Stimulated activated naive CD4-positive, alpha-beta T cell treated with Interleukin-2 at 50 U/mL for 16 hours (primary cell): ENCODE results near the gene DTWD2.
"Not testable (repeated sequence)": the region's sequence is repeated elsewhere in the genome, so short reads cannot be mapped to it uniquely, and the experiment has no call there.

Experiments
- DNase-seq: peaks from one replicate; lab custom pipeline; 2025; lab: John Stamatoyannopoulos, UW

Gene DTWD2, protein sequence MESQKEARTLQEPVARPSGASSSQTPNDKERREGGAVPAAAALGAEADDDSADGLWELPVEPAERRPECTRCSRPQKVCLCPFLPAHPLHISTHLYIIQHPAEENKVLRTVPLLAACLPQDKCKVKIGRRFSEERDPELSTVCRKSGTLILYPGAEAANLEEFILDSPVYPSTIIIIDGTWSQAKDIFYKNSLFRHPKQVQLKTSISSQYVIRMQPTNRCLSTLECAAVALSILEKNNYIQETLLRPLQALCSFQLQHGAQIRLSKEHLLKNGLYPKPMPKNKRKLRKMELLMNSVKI

DNA sequence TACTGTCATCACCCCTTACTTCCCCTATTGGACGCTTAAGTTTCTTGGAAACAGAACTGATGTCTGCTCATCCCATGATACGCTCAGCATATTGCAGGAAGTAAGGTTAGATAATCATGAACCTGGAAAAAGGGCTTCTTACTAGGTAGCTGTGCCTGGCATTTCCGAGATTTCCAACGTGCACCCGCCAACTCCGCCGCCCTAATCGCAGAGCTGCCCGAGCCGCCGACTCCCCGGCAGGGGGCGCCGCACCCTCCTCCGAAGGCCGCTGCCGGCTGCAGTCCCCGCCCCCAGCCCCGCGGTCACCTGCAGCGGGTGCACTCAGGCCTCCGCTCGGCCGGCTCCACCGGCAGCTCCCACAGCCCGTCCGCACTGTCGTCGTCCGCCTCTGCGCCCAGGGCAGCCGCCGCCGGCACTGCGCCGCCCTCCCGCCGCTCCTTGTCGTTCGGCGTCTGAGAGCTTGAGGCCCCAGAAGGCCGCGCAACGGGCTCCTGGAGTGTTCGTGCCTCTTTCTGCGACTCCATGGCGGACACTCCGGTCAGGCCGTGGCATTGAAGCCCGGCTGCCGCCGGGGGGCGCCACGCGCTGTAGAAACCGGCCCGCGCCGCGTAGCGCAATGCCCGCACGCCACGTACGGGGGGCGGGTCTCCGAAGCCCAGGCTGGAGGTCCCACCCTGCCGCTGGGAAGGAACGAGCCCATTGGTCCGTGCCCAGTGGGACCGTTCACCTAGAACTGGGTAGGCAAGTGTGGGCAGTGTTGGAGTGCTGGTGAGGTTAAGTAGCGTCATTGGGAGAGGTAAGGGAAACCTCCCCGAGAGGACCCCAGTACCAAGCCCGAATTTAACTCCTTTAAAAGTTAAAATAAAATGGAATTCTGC, at the start of gene DTWD2:
Gene DTWD2, minus strand, starts transcription at position 560 of the 878 bp plus-strand sequence. Its CDS starts 36 bp downstream, at position 524.
- peak; percentile 87 for DNase-seq

DNA sequence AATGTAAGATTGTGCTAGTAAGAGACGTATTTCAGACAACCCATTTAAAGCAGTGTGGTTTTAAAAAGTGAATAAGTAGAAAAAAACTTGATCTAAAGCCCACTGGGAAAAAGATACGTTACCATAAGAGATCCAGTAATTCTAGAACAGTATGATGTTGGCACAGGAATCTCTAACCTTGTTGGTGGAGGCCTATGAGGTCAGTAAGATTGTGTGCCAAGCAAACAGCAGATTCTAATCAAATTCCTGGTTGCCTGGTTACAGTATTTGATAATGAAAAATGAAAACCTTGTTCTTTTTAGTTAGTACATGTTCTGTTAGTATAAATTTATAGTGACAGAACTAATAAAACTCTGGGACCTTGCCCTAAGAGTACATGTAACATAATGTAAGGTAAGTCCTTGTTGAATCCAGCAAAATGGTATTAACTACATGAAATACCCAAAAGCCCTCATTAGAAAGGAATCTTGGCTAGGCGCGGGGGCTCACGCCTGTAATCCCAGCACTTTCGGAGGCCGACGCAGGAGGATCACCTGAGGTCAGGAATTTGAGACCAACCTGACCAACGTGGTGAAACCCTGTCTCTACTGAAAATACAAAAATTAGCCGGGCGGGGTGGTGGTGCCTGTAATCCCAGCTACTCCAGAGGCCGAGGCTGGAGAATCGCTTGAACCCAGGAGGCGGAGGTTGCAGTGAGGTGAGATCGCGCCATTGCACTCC, 49.3 kb upstream of the DTWD2 start:
- no peak for DNase-seq

DNA sequence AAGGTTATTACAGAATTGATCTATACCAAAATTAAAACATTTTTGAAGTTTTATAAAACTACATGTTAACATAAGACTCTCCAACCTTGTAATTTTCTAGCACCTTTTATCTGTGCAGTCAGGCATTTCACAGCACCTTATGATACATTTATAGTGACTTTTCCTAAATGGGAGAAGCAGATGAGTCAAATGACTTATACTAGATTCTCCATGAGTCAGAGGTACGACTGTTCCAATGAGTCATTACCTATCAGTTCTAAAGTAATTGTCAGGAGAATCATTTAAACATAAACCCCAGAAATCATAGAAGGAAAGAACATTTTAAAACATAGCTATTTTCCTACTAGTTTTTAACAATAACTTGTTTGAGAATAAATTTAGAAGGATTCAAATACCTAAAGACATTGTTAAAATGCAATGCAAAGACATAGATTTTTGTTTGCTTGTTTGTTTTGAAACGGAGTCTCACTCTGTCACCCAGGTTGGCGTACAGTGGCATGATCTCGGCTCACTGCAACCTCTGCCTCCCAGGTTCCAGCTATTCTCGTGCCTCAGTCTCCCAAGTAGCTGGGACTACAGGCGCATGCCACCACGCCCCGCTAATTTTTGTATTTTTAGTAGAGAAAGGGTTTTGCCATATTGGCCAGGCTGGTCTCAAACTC, 47.9 kb upstream of the DTWD2 start:
- DNase-seq = no peak

DNA sequence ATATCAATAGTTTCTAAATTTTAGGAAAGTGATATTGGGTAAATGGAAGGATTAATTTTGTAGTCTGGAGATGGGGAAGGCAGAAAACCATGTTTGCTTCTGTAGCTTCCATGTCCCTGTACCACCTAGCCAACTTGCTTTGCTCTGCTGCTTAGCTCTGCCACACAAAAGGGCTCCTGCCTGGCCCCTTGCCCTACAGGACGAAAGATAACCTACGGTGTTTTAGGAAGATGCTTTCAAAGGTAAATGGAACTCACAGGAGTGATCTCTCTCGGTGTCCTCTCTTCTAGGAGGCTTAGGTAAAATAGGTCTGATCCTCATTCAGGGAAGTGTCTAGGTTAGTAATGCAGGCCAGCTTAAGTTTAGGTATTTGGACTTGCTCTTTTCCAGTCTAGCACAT, 44.8 kb upstream of the DTWD2 start:
- no peak for DNase-seq

DNA sequence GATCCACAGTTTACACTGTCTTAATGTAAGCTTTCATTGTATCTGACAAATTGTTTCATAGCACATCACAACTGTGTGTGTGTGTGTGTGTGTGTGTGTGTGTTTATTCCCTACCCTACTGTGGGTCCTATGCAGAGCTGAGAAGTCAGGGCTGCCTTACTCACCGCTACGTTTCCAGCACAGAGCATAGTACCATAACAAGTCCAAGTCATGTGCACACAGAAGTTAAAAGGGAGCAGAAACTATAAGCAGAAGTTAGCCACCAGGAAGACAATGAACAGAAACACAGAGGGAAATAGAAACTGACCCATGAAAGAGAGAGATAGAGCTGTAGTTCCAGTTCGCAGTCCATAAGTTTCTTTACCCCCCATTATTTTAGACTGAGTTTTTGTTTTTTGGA, 44.3 kb upstream of the DTWD2 start:
- DNase-seq = no peak

DNA sequence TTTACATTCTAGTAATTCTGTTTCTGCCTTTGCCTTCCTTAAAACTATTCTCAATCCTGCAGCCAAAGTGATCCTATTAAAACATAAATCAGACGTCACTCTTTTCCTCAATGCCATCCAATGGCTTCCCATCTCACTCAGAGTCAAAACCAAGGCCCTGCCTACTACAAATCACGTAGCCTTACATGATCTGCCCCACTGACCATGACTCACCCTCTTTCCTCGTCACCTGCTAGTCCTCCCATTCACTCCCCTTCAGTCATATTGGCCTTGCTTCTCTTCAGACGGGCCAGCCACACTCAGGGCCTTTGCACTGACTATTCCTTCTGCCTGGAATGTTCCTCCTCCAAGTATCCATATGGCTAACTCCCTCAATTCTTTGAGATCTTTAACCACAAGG, 43.6 kb upstream of the DTWD2 start:
- no peak for DNase-seq

DNA sequence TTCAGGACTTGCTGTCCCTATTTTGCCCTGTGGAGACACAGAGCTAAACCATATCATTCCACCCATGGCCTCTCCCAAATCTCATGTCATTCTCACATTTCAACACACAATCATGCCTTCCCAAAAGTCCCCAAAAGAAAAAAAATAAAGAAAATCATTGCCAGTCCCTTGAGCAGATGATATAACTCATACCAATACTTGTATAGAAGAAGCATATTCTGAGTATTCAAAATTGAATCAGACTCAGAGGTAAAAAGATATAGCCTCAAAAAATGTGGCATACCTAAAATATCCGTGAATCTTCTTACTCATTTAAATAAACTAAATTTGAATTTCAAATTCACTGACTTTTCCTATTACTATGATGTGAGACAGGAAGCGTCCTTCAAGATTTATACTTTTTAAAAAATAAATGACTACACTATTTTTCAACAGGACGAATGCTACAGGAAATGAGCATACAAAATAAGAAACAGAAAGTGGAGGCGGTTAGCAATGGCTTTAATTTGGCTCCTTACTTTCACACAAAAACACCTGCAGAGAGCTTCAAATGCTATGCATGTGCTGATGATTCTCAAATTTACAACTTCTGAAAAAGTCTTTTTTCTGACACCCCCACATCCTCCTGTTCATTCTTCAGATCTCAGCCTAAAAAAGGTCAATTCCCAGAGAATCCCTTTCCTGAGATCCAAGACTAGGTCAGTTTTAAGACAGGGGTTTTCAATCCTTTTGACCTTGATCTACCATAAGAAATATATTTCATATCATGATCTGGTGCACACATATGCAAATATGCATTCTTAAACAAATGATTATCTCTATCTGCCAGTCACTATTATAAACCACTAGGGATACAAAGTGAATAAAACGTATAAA, 42.9 kb upstream of the DTWD2 start:
- no peak for DNase-seq

DNA sequence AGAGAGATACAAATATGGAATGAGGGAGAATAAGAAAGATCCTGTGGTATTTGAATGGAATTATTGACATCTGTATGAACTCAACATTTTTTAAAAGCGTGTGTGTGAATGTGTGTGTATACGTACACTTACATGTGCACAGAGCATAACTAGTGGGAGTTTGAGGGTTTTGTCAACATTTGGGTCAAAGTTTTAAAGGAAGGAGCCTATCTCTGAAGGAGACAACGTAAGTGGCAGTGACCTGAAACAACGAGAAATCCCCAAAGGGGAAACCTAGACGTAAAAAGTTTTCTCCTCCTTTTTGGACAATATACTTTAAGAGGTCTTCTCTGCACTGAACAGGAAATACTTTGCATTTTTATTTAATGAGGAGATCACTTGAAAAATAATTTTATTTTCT, 40.2 kb upstream of the DTWD2 start:
- no peak for DNase-seq

DNA sequence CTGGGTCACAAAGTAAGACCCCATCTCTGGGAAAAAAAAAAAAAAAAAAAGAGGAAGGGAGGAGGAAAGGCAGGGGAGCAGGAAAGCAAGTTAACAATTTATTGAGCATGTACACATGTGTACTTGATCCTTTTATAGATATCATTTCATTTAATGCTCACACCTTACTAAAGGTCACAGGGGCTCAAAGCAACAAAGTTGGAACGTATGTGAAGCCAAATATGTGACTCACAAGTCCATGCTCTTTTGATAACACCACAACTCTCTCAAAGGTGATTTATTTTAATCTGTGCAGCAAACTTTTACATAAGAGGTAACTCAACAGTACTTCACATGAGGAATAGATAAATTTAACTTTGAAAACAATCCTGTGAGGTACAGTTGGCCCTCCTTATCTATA, 34.4 kb upstream of the DTWD2 start:
- no peak for DNase-seq

DNA sequence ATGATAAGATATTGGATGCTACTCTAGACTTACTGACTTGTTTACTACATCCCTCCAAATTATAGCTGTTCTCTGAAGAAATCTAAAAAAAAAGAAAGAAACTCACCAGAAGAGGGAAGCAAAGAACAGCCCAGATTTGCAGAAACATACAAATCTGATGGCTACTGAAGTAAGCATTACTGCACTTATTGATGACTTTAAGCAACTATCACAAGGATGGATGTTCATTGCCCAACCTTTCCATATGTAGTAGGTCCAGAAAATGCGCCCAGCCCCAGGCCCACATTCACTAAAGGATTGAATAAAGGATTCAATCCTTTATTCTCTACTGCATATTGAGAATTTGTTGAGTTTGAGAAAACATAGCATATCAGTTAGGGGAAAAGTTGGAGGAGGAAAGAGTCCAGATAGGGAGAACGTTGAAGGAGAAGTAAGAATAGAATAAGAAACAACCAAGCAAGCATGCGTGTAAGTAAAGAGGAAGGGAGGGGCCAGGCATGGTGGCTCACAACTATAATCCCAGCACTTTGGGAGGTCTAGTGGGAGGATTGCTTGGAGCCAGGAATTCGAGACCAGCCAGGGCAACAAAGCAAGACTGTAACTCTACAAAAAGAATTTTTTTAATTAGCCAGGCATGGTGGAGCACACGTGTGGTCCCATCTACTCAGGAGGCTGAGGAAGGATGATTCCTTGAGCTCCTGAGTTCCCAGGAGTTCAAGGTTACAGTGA, 33.8 kb upstream of the DTWD2 start:
- DNase-seq = no peak

DNA sequence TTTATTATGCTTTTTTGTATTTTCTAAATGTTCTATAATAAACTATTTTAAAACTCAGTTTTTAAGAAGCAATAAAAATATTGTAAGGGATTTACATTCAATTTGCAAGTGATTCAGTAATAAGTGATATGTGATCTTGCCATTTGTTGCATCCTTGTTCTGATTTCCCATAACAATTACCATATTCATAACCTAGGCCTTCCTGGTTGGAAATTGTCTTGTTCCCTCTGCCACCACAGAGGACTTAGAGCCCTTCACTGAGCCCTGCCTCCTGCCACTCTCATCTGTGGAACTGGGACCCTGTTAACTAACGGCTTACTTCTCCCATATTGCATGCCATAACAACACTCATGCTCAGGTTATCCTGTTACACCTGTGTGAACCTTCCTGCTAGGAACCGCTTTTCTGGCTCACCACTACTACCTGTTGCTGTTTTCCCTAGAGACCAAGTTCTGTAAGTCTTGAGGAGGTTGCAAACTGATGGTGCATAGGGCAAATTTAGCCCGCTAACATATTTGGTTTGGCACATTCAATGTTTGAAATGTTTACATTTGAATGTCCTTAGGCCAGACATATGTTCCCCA, 32.9 kb upstream of the DTWD2 start:
- no peak for DNase-seq

DNA sequence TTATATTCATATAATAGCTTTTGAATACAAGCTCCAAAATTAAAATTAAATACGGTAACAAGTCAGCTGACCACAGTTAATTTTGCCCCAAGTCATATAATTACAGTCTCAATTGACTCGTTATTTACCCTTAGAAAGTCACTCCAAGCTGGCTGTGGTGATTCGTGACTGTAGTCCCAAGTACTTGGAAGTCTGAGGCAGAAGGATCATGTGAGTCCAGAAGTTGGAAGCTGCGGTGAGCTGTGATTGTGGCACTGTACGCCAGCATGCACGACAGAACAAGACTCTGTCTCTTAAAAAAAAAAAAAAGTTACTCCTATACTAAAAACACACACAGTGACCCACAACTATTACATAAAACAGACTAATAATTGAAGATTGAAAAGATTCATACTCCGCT, 31.6 kb upstream of the DTWD2 start:
- DNase-seq = no peak

DNA sequence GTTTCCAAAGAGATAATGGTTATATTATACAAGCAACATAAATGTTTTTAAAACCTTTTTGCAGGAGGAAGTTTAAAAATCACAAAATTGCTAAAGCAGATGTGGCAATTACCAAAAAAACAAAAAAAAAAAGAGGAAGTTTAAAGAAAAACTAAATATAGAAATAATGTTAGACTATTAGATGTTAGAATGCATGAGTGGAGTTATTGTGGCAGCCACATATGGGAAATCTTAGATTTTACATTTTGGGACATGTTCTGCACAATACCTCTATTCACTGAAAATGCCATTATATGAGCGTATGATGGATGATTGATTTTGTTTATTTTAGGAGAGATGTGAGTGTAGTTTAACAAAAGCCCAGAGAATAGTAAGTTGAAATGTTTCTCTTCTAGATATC, 31.2 kb upstream of the DTWD2 start:
- DNase-seq = no peak

DNA sequence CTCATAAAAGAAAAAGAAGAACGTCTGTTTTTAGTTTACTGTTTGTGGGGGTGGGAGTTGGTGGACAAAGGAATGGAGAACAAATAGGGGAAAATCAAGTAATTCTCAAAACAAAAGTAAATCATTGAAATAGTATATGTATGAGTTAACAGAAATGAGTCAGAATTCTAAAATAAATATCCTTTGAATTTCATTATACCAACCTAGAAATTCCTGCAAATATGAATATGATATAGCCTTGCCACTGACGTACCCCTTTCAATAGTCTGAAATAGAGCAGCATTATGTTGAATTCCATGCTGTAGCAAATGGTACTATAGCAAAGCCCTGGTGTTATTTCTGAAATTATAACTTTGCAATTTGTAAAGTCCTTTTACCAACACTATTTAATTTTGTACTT, 29.6 kb upstream of the DTWD2 start:
- no peak for DNase-seq

DNA sequence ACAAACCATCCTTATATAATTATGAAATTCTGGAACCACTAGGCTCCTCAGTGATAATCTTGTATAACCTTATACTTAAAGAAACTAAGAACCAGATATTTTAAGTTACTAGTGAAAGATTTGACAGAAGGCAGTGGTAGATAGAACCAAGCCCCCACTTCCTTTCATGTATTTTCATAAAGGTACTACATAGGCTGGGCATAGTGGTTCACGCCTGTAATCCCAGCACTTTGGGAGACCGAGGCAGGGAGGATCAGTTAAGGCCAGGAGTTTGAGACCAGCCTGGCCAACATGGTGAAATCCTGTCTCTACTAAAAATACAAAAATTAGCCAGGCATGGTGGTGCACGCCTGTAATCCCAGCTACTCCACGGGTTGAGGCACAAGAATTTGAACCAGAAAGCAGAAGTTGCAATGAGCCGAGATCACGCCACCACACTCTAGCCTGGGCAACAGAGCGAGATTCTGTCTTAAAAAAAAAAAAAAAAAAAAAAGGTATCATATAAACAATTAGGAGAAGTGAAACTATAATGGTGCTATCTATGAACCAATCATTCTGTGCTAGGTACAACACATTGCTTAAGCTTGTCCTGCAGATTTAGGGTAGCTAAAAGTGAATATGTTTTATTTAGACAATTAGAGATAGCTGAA, 27.9 kb upstream of the DTWD2 start:
- DNase-seq = no peak

DNA sequence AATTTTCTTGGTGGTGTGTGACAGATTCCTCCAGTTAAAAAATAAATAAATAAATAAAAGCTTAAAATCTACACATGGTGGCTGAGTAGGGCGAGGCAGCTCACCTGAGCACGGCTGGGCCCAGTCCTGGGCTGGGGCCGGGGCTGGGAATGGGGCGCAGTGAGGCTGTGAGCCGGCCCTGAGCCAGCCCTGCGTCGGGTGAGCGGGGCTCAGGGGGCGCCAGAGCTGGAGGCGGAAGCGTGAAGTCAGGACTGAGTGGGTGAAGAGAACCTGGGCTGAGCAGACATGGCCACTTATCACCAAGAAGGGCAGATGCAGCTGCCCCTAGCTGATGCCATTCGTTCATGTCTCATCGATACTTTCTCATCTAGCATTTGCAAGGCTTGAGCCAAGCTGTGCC, 22.8 kb upstream of the DTWD2 start:
- DNase-seq = no peak

DNA sequence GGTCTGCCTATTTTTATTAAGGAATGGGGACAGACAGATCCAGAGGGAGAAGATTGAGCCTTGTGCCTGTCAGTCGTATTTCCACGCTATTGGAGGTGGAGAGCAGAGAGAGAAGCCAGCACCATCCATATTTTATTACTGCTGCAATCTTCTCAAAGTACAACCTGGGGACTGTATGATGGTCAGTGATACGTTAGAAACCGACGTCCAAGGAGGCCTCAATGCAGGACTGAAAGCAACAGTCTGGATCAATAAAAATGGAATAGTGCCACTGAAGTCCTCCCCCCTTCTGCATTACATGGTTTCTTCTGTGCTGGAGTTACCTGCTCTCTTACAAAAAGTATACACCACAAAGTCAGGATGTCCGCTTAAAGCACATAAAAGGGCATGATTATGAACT, 21.9 kb upstream of the DTWD2 start:
- DNase-seq = no peak

DNA sequence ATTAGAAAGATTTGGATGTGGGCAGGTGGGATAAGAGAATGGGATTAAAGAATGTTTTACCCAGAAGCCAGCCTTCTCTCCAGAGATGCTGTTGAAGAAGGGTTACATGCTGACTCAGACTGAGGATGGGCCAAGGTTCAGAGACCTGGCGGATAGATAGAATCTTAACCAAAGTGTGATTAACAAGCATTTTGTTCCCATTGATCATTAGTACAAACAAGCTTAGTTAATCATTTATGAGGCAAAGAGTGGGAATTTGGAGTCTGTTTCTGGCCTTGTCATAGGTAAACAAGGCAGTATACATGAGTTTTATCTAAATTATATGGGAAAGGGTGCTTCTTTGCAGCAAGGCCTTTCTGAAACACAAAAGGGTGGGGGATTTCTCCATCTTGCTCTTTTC, 20.8 kb upstream of the DTWD2 start:
- DNase-seq = no peak

DNA sequence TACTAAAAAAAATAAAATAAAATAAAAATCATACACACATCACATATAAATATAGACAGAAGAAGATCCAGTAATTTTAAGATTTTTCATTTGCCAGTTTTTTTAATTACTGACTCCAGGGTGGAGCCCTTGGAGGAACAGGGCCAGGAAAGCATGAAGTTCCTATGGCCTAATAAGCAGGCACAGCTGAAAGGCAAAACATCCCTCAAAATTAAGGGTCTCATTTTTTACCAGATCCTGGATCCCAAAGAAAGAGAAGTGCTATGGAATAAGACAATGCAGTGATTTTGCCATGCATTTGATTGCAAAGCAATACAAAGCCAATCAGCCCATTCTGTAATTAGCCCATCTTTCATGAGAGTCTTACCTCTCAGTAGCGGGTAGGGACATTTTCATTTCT, 11.3 kb upstream of the DTWD2 start:
- no peak for DNase-seq

DNA sequence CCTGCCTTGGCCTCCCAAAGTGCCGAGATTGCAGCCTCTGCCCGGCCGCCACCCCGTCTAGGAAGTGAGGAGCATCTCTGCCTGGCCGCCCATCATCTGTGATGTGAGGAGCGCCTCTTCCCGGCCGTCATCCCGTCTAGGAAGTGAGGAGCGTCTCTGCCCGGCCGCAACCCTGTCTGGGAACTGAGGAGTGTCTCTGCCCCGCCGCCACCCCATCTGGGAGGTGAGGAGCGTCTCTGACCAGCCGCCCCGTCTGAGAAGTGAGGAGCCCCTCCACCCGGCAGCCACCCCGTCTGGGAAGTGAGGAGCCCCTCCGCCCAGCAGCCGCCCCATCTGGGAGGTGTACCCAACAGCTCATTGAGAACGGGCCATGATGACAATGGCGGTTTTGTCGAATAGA, 10.5 kb upstream of the DTWD2 start:
- DNase-seq = not testable (repeated sequence)
